SK-MEL-5 (cell line): ENCODE measurements around the gene ZFP62. TPM values are rescaled to one million over a fixed set of nuclear protein-coding genes. Genes with fewer than 3 reads are reported as not detected.

Experiments used
- DNase-seq: peaks from one replicate; pipeline ENCODE4 v3.0.0-alpha.2; 2016; ENCODE audit warnings: low read depth, low spot score
- in situ Hi-C: cut with HindIII; loops from 2 replicates; pipeline ENCODE4 v1.10.0; 2016; ENCODE audit warnings: low sequenced_read_pairs, high pct_unique_total_duplicates, low pct_unique_long_range_greater_than_20kb
- total RNA-seq: library from RNA; depleted of rRNA; stranded (reverse); fragments of >200 nt; shearing (Covaris generic); gene quantifications from 2 replicates; pipeline ENCODE4 v1.2.3, GENCODE V29; 2014

Gene ZFP62
- total RNA-seq, 1 experiment from 2014 or later = 17.5 TPM

DNA sequence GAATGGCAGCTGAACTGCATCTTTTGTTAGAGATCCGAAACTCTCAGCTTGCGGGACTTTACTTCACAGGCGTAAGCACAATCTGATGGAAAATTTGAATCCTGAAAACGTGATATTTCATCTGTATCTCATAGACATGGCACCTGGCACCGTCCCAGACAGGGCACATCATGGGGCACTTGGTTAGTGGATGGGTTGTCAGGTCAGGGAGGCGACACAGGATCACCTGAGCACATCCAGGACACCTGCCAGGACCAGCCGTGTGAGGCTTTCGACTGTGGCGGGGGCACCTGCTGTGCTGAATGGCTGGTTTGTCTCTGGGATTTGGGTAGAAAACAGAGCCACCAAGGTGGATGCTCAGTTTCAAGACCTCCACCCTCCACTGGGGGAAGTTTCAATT, 11.3 kb upstream of the ZFP62 start:
- no peak for DNase-seq
- in situ Hi-C loops = no loop called here

DNA sequence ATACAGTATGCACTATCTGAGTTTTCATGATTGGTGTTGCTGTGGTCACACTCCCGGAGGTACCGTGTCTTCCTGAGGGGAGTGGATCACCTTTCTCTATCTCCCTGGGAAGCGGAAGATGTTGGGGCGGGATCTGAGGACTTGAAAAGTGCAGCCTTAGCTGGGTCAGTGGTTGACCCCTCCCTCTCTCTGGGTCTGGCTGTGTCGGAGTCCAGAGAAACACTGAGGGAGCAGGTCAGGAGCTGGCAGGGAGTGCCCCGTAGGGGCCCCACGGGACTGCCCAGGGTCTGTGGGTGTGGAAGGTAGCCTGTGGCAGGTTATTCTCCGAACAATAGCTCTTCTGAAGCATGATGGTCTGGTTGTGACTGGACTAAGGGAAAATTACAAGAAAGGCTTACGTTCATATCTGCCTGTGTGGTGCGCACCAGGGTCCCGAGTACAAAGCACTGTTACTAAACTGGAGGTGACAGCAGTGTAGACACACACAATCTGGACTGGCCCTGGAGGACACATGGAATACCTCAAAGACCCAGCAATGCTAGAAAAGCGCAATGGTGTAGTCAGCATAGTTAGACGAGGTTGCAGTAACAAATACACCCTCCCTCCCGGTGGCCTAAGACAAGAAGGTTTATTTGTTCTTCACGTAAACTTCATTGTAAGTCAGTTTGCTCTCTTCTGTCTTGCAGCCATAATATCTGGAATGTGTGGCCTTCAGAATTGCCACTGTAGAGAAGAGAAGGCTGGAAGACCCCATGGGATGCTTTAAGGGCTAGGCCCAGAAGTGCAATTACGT, 9.4 kb upstream of the ZFP62 start:
- in situ Hi-C loops = no loop called here
- DNase-seq = no peak

DNA sequence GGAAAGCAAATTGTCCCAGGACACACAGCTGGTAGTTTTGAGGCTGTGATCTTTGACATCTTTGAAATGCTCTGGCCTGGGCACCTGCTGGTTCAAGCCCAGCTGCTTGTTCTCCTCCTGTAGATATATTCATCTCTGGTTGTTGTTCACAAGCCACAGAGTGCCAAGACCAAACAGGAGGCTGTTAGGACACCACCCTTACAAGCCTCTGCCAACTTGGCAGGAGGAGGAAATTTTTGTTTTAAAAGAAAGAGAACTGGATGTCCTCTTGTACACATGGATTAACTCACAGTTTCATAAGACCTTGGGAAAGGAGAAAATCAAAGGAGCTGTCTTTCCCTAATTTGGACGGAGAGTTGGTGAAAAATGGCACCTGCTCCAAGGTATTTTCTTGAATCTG, 8.5 kb upstream of the ZFP62 start:
- in situ Hi-C loops = no loop called here
- no peak for DNase-seq

DNA sequence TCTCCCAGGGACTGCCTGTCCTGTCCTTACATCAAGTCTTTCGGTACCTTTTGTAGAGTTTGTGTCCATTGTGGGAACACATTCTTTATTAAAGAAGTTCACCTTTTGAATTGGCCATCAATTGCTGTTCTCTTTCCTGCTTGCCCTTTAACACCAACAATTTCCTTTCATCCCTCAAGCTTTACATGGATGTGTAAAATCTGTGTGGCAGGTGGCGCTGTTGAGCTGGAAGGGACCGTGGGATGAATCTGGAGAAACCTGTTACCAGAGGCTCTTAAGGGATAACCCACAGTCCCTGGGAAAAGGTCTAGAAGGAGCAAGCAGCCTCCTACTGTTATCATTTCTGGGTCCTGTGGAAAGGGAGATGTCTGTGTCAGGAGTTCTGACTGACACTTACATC, 7.9 kb upstream of the ZFP62 start:
- in situ Hi-C loops = no loop called here
- peak; percentile 86 for DNase-seq

DNA sequence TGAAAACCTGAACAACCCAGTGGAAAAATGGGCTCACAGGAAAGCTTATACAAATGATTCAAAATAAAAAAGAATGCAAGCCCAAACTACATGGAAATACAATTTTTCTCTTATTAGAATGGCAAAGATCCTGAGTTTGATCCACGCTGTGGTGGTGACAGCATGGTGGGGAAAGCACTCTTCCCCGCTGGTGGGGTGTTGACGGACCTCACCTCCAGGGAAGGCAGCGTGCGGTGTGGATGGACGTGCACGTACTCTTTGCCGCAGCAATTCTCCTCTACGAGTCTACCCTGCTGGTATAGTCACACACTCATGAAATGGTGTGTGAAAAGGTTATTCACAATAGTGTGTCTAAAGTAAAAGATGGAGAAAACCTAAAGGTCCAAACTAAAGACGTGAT, 5.9 kb upstream of the ZFP62 start:
- DNase-seq = no peak
- in situ Hi-C loops = no loop called here

DNA sequence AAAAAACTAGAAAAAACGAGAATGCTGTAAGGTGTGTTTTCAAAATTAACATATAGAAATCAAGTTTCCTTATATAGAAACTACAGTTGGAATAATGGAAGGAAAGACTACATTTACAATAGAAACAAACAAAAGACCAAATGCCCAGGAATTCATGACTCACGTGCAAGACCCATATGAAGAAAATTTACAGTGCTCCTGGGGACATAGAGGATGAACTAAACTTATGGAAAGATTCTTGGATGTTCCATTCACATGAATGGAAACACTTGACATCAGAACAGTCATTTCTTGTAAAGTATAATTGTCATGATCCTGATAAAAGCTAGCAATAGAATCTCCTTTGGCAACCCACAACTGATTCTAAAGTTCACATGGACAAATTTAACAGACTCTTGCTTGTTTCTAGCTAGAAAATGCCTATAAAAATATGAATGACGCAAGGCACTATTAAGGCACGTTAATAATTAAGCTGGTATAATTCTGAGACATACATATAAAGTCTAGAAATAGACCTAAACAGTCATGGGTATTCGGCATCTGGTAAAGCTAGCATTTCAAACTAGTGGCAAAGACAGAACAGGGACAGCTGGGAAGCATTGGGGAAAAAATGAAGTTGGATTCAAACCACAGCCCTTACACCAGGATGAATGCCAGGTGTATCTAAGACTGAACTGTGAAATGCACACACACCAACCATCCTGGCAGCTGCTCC, 5.1 kb upstream of the ZFP62 start:
- in situ Hi-C loops = no loop called here
- no peak for DNase-seq

DNA sequence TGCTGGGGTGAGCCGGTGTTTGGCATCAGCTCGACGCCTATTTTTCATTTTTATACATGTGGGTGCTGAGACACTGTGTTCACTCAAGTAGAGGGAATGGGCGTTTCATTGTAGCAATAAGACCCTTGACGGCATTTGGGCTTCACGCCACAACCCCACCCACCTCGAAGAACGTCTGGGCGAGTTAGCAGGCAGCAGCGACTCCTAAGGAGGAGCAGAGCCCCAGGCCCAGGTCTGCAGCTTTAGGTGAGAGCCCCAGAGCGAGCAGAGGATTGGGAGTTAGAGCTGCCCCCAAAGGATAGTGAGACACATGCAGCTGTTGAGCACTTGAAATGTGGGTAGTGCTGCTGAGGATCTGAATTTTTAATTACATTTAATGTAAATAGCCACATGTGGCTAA, 1.6 kb upstream of the ZFP62 start:
- DNase-seq = no peak
- in situ Hi-C loops = no loop called here

DNA sequence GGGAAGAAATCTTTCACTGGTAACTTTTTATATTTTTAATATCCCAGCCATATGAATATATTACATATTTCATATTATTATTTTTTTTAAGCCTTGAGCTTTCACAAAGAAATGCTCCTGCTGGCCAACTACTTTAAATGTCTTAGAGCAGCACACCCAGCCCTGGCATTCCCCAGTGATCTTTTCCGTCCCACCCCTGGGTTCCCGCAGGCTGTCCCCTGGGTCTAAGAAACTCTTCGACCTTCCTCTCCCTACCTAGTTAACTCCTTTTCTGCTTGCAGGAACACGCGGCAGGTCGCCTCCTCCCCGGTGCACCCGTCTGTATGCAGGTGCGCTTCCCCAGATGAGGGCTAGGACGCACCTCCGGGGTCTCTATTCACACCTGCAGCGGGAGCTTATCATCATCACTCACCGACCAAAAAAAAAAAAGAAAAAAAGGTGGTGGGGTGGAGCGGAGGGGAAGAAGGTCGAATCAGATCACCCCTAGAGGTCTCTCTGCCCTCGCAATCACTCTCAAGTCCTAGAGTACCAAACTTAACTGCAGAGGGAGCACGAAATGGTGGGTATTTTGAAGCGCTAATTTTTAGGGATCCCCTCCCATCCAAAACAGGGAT, 696 bp downstream of the ZFP62 start:
- peak; percentile 62 for DNase-seq
- in situ Hi-C loops = no loop called here

DNA sequence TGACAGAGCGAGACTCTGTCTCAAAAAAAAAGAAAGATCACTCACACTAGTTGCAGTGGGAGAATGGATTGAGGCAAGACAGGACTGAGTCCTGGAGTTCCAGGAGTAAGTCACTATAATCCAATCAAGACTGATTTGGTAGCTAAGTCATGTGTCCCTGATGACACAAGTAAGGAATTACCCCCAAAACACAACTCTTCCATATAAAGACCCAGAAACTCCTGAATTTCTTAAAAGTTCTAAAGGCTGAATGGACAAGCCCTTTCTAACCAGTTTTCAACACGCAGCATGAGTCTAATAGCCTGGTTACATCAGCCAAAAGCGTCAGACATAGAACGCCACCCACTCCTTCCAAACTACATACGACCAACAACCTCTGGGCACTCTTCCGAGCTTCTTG, 2.5 kb downstream of the ZFP62 start:
- no peak for DNase-seq
- in situ Hi-C loops = no loop called here

DNA sequence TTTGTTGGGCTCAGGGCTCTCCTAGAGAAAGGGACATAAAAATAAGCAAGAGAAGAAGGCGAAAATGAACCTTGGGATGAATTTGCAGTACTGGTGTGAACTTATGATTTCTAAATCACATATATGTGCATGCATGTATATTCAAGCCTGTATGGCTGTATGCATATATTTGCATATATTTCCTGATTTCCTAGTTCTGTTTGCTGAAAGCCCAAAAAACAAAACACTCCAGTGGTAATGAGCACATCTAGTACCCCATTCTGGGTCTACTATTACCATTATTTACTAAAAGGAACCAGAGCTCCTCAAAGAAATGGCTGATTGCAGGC, 7.3 kb downstream of the ZFP62 start:
- DNase-seq = no peak

DNA sequence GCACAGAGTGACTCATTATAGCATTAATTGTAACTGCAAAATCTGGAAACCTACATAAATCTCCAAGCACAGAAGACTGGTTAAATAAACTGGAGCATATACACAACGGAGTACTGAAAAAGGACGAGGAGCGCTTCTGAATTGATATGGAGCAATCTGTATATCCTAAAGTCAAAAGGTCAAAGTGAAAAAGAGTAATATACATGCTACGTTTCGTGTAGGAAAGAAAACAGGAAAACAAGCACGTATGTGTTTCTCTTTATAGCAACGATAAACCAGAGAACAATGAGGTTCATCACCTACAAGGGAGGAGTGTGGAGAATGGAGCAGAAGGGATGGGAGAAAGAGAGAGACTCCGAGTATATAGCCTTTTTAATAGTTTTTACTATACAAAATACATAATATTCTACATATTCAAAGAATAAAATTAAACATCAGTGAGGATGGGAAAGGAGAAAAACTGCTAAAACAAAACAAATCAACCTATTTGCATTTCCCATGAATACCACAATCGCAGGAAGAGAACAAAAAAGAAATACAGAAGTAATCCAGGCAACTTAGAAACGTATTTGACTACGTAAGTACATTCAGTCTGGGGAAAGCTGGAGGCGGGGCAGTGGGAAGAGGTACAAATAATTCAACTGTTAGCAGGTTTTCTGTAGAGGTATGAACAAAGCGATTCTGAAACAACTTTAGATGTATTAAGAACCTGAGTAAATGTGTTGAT, 7.8 kb downstream of the ZFP62 start:
- in situ Hi-C loops = no loop called here

More for the DNA sequence above, 7.3 kb downstream of the ZFP62 start:
- in situ Hi-C loops = no loop called here

DNA sequence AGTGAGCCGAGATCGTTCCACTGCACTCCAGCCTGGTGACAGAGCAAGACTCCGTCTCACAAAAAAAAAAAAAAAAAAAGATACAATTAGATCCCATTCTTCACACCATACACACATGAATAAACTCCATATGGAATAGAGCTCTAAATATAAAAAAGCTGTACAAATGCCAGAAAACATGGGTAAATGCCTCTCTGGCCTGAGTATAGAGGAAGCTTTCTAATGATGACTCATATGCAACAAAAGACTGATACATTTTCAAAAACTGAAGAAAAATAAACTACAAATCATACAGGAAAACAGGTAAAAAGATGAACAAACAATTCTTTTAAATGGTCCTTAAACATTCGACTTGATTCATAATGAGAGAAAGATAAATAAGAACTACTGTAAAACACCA, 8.6 kb downstream of the ZFP62 start:
- no peak for DNase-seq

More for the DNA sequence above, 7.8 kb downstream of the ZFP62 start:
- DNase-seq = no peak

DNA sequence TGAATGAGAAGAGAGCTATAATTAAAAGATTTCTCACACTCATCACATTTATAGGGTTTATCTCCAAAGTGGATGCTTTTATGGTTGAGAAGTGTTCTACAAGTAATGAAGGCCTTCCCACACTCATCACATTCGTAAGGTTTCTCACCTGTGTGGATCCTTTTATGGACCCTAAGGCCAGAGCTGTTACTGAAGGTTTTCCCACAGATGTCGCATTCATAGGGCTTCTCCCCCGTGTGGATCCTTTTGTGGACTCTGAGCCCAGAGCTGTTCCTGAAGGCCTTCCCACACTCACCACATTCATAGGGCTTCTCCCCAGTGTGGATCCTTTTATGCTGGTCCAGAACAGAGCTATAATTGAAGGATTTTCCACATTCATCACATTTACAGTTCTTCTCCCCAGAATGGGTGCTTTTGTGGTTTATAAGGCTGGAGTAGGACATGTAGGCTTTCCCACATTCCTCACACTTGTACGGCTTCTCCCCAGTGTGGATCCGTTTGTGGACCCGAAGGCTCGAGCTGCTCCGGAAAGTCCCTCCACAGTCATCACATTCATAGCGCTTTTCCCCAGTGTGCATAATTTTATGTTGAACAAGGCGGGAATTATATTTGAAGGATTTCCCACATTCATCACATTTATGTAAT, 10.5 kb downstream of the ZFP62 start:
- in situ Hi-C loops = no loop called here
- no peak for DNase-seq

More for the DNA sequence above, 8.6 kb downstream of the ZFP62 start:
- in situ Hi-C loops = no loop called here

DNA sequence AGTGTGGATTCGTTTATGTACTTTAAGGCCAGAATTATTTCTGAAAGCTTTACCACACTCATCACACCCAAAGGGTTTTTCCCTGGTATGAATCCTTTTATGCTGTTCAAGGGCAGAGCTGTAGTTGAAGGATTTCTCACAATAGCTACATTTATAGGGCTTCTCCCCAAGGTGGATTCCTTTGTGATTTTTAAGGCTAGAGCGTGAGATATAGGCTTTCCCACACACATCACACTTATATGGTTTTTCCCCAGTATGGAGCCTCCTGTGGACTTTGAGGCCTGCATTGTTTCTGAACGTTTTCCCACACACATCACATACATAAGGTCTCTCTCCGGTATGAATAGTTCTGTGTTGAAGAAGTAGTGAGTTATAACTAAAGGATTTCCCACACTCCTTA, 11.2 kb downstream of the ZFP62 start:
- no peak for DNase-seq
- in situ Hi-C loops = no loop called here

DNA sequence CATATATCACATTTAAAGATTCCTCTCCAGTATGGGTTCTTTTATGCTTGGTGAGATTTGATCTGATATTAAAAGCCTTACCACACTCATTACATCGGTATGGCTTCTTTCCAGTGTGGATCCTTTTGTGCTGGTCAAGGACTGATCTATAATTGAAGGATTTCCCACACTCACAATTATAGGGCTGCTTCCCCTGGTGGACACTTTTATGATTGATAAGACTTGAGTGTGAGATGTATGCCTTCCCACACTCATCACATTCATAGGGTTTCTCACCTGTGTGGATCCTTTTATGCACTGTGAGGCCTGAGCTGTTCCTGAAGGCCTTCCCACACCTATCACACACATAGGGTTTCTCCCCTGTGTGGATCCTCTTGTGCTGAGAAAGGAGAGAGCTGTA, 12.2 kb downstream of the ZFP62 start:
- in situ Hi-C loops = no loop called here
- DNase-seq = no peak

DNA sequence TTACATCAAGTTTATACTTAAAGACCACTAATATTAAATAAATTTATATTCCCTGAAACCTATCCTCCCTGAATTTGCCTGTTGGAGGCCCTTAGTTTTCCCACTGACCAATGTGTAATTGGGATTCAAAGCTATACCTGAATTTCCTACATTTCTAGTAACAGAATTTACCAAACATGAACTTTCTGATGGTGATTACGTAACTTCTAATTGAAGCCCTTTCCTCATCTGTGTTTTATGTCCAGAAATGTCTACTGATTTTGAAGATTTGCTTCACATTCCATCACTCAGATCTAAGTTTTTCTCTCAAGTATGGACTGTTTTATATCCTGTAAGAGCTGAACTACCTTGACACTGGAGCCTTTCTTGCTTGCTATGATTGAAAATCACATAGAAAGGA, 12.8 kb downstream of the ZFP62 start:
- in situ Hi-C loops = no loop called here
- no peak for DNase-seq

DNA sequence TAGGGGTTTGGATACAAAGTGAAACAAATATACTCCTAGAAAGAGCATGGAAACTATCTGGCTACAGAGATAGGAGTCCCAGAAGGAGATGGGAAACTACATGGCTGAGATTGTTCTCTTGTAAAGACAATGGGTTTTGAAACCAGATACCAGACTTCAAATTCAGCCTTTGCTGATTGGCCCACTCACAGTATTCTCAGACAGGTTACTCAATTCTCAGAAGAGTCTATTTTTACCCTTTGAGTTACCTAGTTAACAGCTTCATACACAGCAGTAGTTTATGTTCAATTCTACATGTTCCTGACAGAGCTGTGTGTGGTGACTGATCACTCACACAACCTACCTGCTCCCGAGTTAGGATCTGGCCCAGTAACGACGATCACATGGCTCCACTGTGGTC, 14.1 kb downstream of the ZFP62 start:
- in situ Hi-C loops = no loop called here
- no peak for DNase-seq

DNA sequence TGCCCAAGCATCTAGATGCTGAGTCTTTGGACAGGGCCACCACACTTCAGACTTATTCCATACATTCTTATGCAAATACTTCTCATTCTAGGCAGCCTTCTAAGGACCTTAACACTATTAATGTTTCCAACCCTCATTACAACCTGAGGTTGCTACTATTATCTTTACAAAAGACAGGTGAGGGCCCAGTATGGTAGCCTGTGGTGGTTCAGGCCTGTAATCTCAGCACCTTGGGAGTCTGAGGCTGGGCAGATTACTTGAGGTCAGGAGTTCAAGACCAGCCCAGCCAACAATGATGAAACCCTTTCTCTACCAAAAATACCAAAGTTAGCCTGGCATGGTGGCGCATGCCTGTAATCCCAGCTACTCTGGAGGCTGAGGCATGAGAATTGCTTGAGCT, 16.2 kb downstream of the ZFP62 start:
- in situ Hi-C loops = no loop called here
- no peak for DNase-seq
